H1 (cell line): ENCODE results near the gene ZNF501. TPM values are rescaled to one million over a fixed set of nuclear protein-coding genes. Genes with fewer than 3 reads are reported as not detected.

Experiments
- CTCF ChIA-PET: fragments of 300-600 bp; sonication (Branson Sonifier 250); formaldehyde crosslinking; loops from one replicate; lab custom pipeline; 2021; ENCODE audit not compliant: partially characterized antibody; lab: Charles Lee
- POLR2A ChIA-PET: fragments of 300-600 bp; sonication (Branson Sonifier 250); formaldehyde crosslinking; loops from one replicate; lab custom pipeline; 2021; ENCODE audit warnings: inconsistent platforms; ENCODE audit not compliant: partially characterized antibody; lab: Charles Lee
- DNase-seq, 2 experiments: peaks; one replicate each; pipeline versions ENCODE4 v3.0.0 to v3.0.0-alpha.2; 2010 to 2022; ENCODE audit warnings: low spot score in 2 of 2, low read depth in 1 of 2, mixed read lengths in 1 of 2
- FAIRE-seq: peaks from 2 replicates; lab custom pipeline; 2011; peaks lifted over from hg19 to GRCh38; lab: Jason Lieb, UNC
- H2AFZ ChIP-seq: 2 replicates; pipeline ENCODE4 v1.8.1; 2012; ENCODE audit warnings: low read length, inconsistent platforms
- H2AK5ac ChIP-seq: 2 replicates; pipeline ENCODE4 v1.6.1; 2013; ENCODE audit warnings: low read depth, low read length
- H2BK120ac ChIP-seq: replicated peaks from 2 replicates; pipeline ENCODE3; 2013; ENCODE audit warnings: low read depth, low read length, inconsistent platforms
- H2BK12ac ChIP-seq: 2 replicates; pipeline ENCODE4 v1.6.1; 2013; ENCODE audit warnings: low read depth, low read length
- H2BK15ac ChIP-seq: 2 replicates; pipeline ENCODE4 v1.6.1; 2013; ENCODE audit warnings: low read length
- H2BK20ac ChIP-seq: 2 replicates; pipeline ENCODE4 v1.6.1; 2013; ENCODE audit warnings: low read length
- H2BK5ac ChIP-seq: 2 replicates; pipeline ENCODE4 v1.6.1; 2013; ENCODE audit warnings: low read depth, low read length
- H3K14ac ChIP-seq: 2 replicates; pipeline ENCODE4 v1.6.1; 2013; ENCODE audit warnings: inconsistent platforms; ENCODE audit not compliant: insufficient read length
- H3K18ac ChIP-seq: 2 replicates; pipeline ENCODE4 v1.6.1; 2013; ENCODE audit warnings: low read length; ENCODE audit errors: extremely low read depth
- H3K23ac ChIP-seq: 2 replicates; pipeline ENCODE4 v1.6.1; 2013; ENCODE audit warnings: inconsistent platforms; ENCODE audit not compliant: insufficient read length
- H3K23me2 ChIP-seq: 2 replicates; pipeline ENCODE4 v1.6.1; 2013; ENCODE audit warnings: low read depth, low read length
- H3K27ac ChIP-seq: 2 replicates; pipeline ENCODE4 v1.6.1; 2011; ENCODE audit warnings: low read depth, low read length, inconsistent platforms
- H3K27me3 ChIP-seq, 4 experiments: replicated peaks in 1 of 4; 1 replicate in 1 of 4; 2 replicates in 3 of 4; pipeline versions ENCODE4 v1.6.1 to v1.8.1; 2011 to 2013; ENCODE audit warnings: low read length in 3 of 4, mild to moderate bottlenecking in 3 of 4, inconsistent platforms in 2 of 4, mixed read lengths in 2 of 4, moderate library complexity in 1 of 4; ENCODE audit not compliant: control insufficient read depth in 3 of 4, insufficient read depth in 3 of 4; ENCODE audit errors: extremely low read depth in 1 of 4
- H3K36me3 ChIP-seq, 4 experiments: 2 replicates each; pipeline versions ENCODE4 v1.6.1 to v1.8.1; 2011 to 2013; ENCODE audit warnings: mild to moderate bottlenecking in 4 of 4, low read length in 3 of 4, moderate library complexity in 2 of 4, control low read depth in 1 of 4, inconsistent platforms in 1 of 4; ENCODE audit not compliant: insufficient read depth in 4 of 4, control insufficient read depth in 2 of 4
- H3K4ac ChIP-seq: replicated peaks from 2 replicates; pipeline ENCODE3; 2013; ENCODE audit warnings: low read length, low read depth, mixed read lengths, inconsistent platforms; ENCODE audit not compliant: insufficient read length
- H3K4me1 ChIP-seq, 4 experiments: replicated peaks in 1 of 4; 1 replicate in 1 of 4; 2 replicates in 3 of 4; pipeline versions ENCODE4 v1.6.1 to v1.8.1; 2011 to 2013; ENCODE audit warnings: low read length in 3 of 4, inconsistent platforms in 2 of 4, mixed read lengths in 1 of 4; ENCODE audit not compliant: insufficient read depth in 4 of 4, control insufficient read depth in 3 of 4
- H3K4me2 ChIP-seq, 2 experiments: 2 replicates each; pipeline versions ENCODE4 v1.6.1 to v1.8.1; 2011 to 2013; ENCODE audit warnings: low read depth in 2 of 2, low read length in 2 of 2, control low read depth in 1 of 2, inconsistent platforms in 1 of 2, mild to moderate bottlenecking in 1 of 2; ENCODE audit not compliant: insufficient read depth in 1 of 2
- H3K4me3 ChIP-seq, 4 experiments: fragments of 200-600, 300-600 bp in 1 of 4; sonication (generic), shearing (Covaris generic), sonication (Bioruptor Twin) in 1 of 4; 2 replicates each; pipeline versions ENCODE4 v1.5.1 to v1.8.1; 2011 to 2016; ENCODE audit warnings: low read length in 4 of 4, low read depth in 3 of 4, control low read depth in 2 of 4, inconsistent platforms in 2 of 4, mild to moderate bottlenecking in 2 of 4, mixed read lengths in 1 of 4, moderate library complexity in 1 of 4; ENCODE audit not compliant: insufficient read depth in 2 of 4; ENCODE audit errors: extremely low read depth in 1 of 4
- H3K56ac ChIP-seq: replicated peaks from 2 replicates; pipeline ENCODE3; 2013; ENCODE audit warnings: low read depth, mild to moderate bottlenecking, mixed read lengths, low read length, inconsistent platforms; ENCODE audit not compliant: insufficient read length
- H3K79me1 ChIP-seq: 2 replicates; pipeline ENCODE4 v1.6.1; 2013; ENCODE audit warnings: low read depth, low read length, control low read depth
- H3K79me2 ChIP-seq, 2 experiments: 2 replicates each; pipeline versions ENCODE4 v1.6.1 to v1.8.1; 2012 to 2013; ENCODE audit warnings: low read length in 2 of 2, mild to moderate bottlenecking in 2 of 2, inconsistent platforms in 1 of 2; ENCODE audit not compliant: insufficient read depth in 2 of 2, control insufficient read depth in 1 of 2
- H3K9ac ChIP-seq, 4 experiments: replicated peaks in 1 of 4; 1 replicate in 1 of 4; 2 replicates in 3 of 4; pipeline versions ENCODE4 v1.6.1 to v1.8.1; 2011 to 2013; ENCODE audit warnings: low read depth in 3 of 4, low read length in 3 of 4, control low read depth in 2 of 4, mild to moderate bottlenecking in 2 of 4, moderate library complexity in 2 of 4, inconsistent platforms in 1 of 4; ENCODE audit errors: extremely low read depth in 1 of 4
- H3K9me3 ChIP-seq, 2 experiments: 2 replicates each; pipeline versions ENCODE4 v1.6.1 to v1.8.1; 2012 to 2013; ENCODE audit warnings: mild to moderate bottlenecking in 2 of 2, moderate library complexity in 2 of 2, control low read depth in 1 of 2, inconsistent platforms in 1 of 2, low read depth in 1 of 2, low read length in 1 of 2, mixed read lengths in 1 of 2; ENCODE audit not compliant: insufficient read depth in 2 of 2
- H4K20me1 ChIP-seq, 2 experiments: replicated peaks in 1 of 2; 2 replicates each; pipeline versions ENCODE3 to v1.8.1; 2011 to 2013; ENCODE audit warnings: inconsistent platforms in 2 of 2, low read length in 2 of 2, mild to moderate bottlenecking in 1 of 2; ENCODE audit not compliant: insufficient read depth in 2 of 2, control insufficient read depth in 1 of 2
- H4K5ac ChIP-seq: 2 replicates; pipeline ENCODE4 v1.6.1; 2013; ENCODE audit warnings: low read length, low read depth, mixed read lengths, inconsistent platforms; ENCODE audit not compliant: insufficient read length
- H4K8ac ChIP-seq: 2 replicates; pipeline ENCODE4 v1.8.0; 2013; ENCODE audit warnings: mild to moderate bottlenecking, moderate library complexity, low read length, inconsistent platforms; ENCODE audit not compliant: insufficient read depth; ENCODE audit errors: extremely low read depth
- H4K91ac ChIP-seq: replicated peaks from 2 replicates; pipeline ENCODE3; 2013; ENCODE audit warnings: low read length, mixed read lengths, inconsistent platforms; ENCODE audit not compliant: insufficient read length
- ASH2L ChIP-seq: fragments of 200-600, 300-600 bp; sonication (generic); IDR thresholded peaks from one replicate; pipeline ENCODE4 v1.7.1; 2017; ENCODE audit warnings: low read length
- BRCA1 ChIP-seq: IDR thresholded peaks from 2 replicates; pipeline ENCODE4 v1.6.1; 2012; ENCODE audit warnings: low read depth, low read length, improper control_type of control experiment
- FOSL1 ChIP-seq: IDR thresholded peaks from 2 replicates; pipeline ENCODE4 v1.6.1; 2011; ENCODE audit warnings: mild to moderate bottlenecking, low read depth, low read length, moderate library complexity; ENCODE audit not compliant: insufficient read depth
- HDAC2 ChIP-seq, 2 experiments: fragments of 300-600 bp in 1 of 2; sonication (generic) in 1 of 2; IDR thresholded peaks; 2 replicates each; pipeline ENCODE4 v1.6.1; 2011 to 2012; ENCODE audit warnings: low read depth in 2 of 2, low read length in 2 of 2, mild to moderate bottlenecking in 2 of 2, moderate library complexity in 2 of 2, borderline replicate concordance in 1 of 2, inconsistent platforms in 1 of 2
- KDM1A ChIP-seq: fragments of 200-600, 300-600 bp; sonication (generic); IDR thresholded peaks from 2 replicates; pipeline ENCODE4 v1.7.1; 2016; ENCODE audit warnings: mild to moderate bottlenecking, low read length, borderline replicate concordance
- PHF8 ChIP-seq: fragments of 200-600 bp; sonication (generic); conservative IDR thresholded peaks from 2 replicates; pipeline ENCODE4 v1.7.1; 2012; ENCODE audit warnings: low read depth, mild to moderate bottlenecking, inconsistent platforms, low read length, moderate library complexity
- RBBP5 ChIP-seq: IDR thresholded peaks from 2 replicates; pipeline ENCODE4 v1.7.1; 2012; ENCODE audit warnings: low read depth, mild to moderate bottlenecking, inconsistent platforms, low read length, moderate library complexity, borderline replicate concordance
- SIRT6 ChIP-seq: IDR thresholded peaks from one replicate; pipeline ENCODE4 v1.7.1; 2012; ENCODE audit warnings: low read length, inconsistent platforms
- TEAD4 ChIP-seq: IDR thresholded peaks from 2 replicates; pipeline ENCODE4 v1.6.1; 2012; ENCODE audit warnings: low read depth, low read length, inconsistent platforms, mixed read lengths
- WGBS, 2 experiments: shearing (Covaris generic) in 1 of 2; methylation state at CpG; one replicate each; pipeline versions ENCODE4 v1.1.6 to v1.1.7; 2013 to 2015; ENCODE audit warnings: low lambda C conversion rate in 2 of 2, mixed read lengths in 2 of 2, inconsistent platforms in 1 of 2, low coverage in 1 of 2, missing lambda C conversion rate in 1 of 2; ENCODE audit not compliant: insufficient replicate concordance in 2 of 2, insufficient coverage in 1 of 2, insufficient read length in 1 of 2; ENCODE audit errors: extremely low coverage in 1 of 2, missing lambda C conversion rate in 1 of 2; 5-methylcytosine and 5-hydroxymethylcytosine counted together
- polyA plus RNA-seq, 7 experiments: library from polyadenylated mRNA; depleted of rRNA in 3 of 7; stranded (reverse) in 5 of 7; unstranded in 2 of 7; fragments of >200 nt in 5 of 7; fragments of 200-250 nt in 2 of 7; gene quantifications; 1 replicate in 5 of 7; 2 replicates in 1 of 7; 4 replicates in 1 of 7; pipeline versions ENCODE4 v1.2.1 to v1.2.3, GENCODE V29; 2011 to 2013; ENCODE audit warnings: missing spikeins in 2 of 7, mixed read lengths in 2 of 7
- total RNA-seq: library from RNA; stranded (reverse); fragmentation: NEBNext Ultra II Directional; extraction: Animal tissue kit (Norgen Biotek cat#: 25700); gene quantifications from 2 replicates; pipeline ENCODE4 v1.2.1, GENCODE V29; 2021

ZNF501 gene
- total and polyA plus RNA-seq, 2 of the 8 experiments (the other 6 are each of a cell fraction or from before 2014, with no cell fraction given) = 1.6 to 5.3 TPM

GRCh38 chr3:44782891-44783290, 53.5 kb downstream of the ZNF501 start:
- Histone ChIP-seq H3K4me3 (no peak overlapping the region), H3K23ac (no peak overlapping the region), H2BK120ac (no peak overlapping the region), H4K20me1 (no peaks in the 10 kb centered on the region), H3K79me2 (no peaks in the 10 kb centered on the region), H3K14ac (no peak overlapping the region), H3K9me3 (no peaks in the 10 kb centered on the region), H4K91ac (no peak overlapping the region), H3K27ac (no peak overlapping the region), H4K5ac (no peak overlapping the region), H3K18ac (no peak overlapping the region), H2AK5ac (no peak overlapping the region), H3K4me2 (no peak overlapping the region), H3K36me3 (peaks cover 11 to 47% (median 25%) of the 10 kb centered on the region in 4 experiments), H3K27me3 (no peaks in the 10 kb centered on the region), H3K56ac (no peak overlapping the region), H2BK20ac (no peak overlapping the region), H3K4me1 (no peaks in the 10 kb centered on the region), H2AFZ (no peak overlapping the region), H3K9ac (no peak overlapping the region), H4K8ac (no peak overlapping the region), H2BK15ac (no peak overlapping the region), H2BK12ac (no peak overlapping the region), H2BK5ac (no peak overlapping the region), H3K4ac (no peak overlapping the region), H3K79me1 (no peaks in the 10 kb centered on the region), H3K23me2 (no peaks in the 10 kb centered on the region)
- FAIRE-seq = no peak
- no peak for DNase-seq
- TF ChIP-seq SIRT6 = no peak
- TF ChIP-seq ASH2L = no peak
- TF ChIP-seq RBBP5 = no peak
- TF ChIP-seq BRCA1 = no peak
- TF ChIP-seq HDAC2 (IDR thresholded peaks at IDR 0.05; ENCODE audit: borderline replicate concordance in 1 of 2, low read depth in 2 of 2, low read length in 2 of 2) = no peak
- no peak for TF ChIP-seq TEAD4
- no peak for TF ChIP-seq PHF8
- TF ChIP-seq FOSL1 = no peak
- no peak for TF ChIP-seq KDM1A
- ChIA-PET CTCF (no interaction called here), POLR2A (no interaction called here)
- 95% methylated on average over 4 of the region's 4 CpGs; no CpG with 5 or more reads in 1 of the 2 experiments for WGBS, 2 experiments
